NCI-H226 (cell line): ENCODE measurements around the gene RASA3.
"Not testable (repeated sequence)": the region's sequence is repeated elsewhere in the genome, so short reads cannot be mapped to it uniquely, and the experiment has no call there.

ENCODE experiments used
- DNase-seq: peaks from one replicate; pipeline ENCODE4 v3.0.0-alpha.2; 2015

Gene RASA3, protein sequence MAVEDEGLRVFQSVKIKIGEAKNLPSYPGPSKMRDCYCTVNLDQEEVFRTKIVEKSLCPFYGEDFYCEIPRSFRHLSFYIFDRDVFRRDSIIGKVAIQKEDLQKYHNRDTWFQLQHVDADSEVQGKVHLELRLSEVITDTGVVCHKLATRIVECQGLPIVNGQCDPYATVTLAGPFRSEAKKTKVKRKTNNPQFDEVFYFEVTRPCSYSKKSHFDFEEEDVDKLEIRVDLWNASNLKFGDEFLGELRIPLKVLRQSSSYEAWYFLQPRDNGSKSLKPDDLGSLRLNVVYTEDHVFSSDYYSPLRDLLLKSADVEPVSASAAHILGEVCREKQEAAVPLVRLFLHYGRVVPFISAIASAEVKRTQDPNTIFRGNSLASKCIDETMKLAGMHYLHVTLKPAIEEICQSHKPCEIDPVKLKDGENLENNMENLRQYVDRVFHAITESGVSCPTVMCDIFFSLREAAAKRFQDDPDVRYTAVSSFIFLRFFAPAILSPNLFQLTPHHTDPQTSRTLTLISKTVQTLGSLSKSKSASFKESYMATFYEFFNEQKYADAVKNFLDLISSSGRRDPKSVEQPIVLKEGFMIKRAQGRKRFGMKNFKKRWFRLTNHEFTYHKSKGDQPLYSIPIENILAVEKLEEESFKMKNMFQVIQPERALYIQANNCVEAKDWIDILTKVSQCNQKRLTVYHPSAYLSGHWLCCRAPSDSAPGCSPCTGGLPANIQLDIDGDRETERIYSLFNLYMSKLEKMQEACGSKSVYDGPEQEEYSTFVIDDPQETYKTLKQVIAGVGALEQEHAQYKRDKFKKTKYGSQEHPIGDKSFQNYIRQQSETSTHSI

DNA sequence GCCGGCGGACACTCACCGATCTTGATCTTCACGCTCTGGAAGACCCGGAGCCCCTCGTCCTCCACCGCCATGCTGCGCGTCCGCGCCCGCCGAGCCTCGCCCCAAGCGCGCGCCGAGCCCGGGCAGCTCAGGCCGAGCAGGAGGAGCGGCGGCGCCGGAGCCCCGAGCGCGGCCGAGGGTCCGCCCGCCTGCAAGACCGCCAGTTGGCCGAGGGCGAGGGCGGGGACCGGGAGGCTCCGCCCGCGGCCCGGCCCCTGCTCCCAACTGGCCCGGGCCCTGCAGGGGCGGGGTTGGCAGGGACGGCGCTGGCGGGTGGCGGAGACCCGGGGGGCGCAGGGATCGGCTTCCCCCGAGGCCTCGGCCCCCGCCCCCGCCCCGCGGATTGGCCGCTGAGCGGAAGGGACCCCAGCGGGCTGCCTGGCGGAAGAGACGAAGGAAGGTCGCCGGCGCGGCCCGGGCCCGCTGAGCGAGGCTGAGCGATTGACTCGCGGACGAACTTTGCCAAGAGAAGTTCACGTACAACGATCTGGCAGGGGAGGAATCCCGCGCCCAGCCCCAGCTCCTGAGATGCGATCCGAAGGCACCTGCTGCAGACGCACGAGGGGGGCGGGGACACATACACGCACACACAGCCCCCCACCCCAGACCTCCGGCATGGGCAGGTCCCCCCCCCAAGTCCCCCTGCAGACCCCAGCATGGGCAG lies at the start of gene RASA3:
Gene RASA3 (minus strand): TSS at position 205 of the 703 bp plus-strand sequence. CDS start 134 bp downstream, at position 71.
- peak; percentile 82 for DNase-seq

DNA sequence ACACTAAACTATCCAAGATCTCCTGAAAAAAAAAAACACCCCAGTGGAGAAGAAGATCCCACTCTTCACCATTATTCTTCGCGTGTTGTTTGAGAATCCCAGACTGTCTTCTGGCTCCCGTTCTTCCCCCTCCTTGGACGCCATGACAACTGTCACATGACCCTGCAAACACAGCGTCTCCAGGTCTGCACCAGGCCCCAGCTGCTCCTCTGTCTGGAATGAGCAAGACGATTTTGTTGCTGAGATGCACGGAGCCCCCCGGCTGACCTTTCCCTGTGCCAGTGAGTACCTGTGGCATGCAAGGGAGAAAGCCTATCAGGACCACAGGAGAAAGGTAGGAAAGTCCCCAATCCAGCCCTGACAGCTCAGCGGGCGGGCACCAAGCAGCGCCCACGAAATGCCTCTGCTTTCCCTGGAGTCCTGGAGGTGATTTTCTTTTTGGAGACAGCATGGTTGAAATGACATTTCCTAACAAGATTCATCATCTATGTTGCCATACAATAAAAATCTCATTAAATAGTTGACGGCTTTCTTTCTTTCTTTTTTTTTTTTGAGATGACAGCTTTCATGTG lies 46.8 kb upstream of the RASA3 start, which contains the start of gene CFAP97D2:
Gene CFAP97D2 (plus strand): TSS at position 171 of the 572 bp plus-strand sequence. CDS start 74 bp downstream, at position 245.
- DNase-seq, result no peak

DNA sequence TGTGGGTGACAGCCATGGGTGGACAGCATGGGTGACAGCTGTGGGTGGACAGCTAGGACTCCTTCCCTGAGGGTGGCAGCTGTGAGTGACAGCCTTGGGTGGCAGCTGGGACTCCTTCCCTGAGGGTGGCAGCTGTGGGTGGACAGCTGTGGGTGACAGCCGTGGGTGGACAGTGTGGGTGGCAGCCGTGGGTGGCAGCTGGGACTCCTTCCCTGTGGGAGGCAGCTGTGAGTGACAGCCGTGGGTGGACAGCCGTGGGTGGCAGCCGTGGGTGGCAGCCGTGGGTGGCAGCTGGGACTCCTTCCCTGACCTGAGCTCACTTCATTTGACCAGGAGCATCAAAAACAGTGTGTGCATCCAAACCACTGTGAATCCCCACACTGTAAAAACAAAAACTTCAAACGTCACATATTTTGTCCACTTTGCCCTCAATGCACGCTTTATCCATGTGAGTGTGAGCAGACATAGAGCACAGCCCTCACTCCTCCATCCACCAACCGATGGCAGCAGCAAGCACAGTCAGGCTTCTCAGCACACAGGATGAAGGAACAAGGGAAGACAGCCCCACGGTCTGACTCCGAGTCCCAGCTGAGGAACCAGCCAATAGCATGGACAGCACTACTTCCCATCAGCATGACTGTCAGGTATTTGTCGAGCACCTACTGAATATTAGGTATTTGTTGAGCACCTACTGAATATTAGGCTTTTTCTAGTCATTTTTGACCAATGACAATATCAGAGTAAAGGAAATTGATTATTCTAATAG lies 45.0 kb upstream of the RASA3 start:
- no peak for DNase-seq

DNA sequence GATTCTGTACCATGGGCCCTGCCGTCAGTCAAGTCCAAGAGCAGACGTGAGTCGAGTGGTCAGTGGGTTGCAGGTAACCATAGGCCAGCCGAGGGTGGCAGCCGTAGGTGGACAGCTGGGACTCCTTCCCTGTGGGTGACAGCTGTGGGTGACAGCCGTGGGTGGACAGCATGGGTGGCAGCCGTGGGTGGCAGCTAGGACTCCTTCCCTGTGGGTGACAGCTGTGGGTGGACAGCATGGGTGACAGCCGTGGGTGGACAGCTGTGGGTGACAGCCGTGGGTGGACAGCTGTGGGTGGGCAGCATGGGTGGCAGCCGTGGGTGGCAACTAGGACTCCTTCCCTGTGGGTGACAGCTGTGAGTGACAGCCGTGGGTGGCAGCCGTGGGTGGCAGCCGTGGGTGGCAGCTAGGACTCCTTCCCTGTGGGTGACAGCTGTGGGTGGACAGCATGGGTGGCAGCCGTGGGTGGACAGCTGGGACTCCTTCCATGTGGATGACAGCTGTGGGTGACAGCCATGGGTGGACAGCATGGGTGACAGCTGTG lies 44.0 kb upstream of the RASA3 start:
- DNase-seq, result not testable (repeated sequence)

DNA sequence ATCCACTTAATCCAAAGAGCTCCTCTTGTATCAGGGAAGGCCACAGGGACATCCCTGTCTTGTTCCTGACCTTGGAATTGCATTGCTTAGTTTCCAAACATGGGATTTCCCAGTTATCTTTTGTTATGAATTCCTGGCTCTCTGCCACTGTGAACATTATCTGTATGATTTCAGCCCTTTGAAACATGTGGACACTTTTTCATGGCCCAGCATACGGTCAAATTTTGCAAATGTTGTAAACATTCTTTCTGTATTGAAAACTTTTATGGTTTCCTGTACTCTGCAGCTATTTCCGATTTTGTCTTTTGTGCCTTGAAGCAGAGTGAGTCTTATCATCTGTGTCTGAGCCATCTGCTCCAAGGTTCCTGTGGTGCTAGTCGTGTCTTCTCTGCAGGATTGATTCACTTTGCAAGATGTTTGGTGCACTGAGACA lies 42.1 kb upstream of the RASA3 start:
- DNase-seq, result peak; percentile 48

DNA sequence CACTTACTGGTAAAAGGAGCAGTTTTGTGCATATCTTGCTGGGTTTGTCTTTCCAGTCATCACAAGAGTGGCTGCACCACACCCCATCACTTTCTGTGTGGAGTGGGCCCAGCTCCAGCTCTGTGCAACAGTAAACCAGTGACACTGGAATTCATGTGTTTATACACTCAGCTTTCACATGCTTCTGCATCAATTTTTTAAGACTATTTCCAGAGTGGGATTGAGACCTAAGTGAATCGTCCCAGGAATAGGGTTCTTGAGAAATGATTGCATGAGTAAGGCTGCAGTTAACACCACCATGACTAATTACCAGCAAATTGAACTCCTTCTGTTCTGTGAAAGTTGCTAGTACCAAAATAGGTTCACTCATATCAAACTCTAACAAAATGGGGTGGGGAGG lies 41.3 kb upstream of the RASA3 start:
- DNase-seq, result no peak

DNA sequence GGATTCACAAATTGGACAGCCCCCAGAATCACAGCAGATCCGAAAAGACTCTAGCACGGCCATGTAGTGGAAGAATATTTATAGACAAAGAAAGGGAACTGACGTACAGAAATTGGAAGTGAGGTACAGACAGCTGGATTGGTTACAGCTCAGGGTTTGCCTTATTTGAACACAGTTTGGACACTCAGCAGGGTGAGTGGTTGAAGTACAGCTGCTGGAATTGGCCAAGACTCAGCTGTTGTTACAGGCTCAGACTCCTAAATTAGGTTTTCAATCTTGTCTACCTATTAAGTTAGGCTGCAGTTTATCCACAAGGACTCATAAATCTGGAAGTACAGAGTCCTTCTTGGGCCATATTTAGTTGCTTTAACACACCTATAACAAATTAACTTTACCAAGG lies 40.8 kb upstream of the RASA3 start:
- no peak for DNase-seq

DNA sequence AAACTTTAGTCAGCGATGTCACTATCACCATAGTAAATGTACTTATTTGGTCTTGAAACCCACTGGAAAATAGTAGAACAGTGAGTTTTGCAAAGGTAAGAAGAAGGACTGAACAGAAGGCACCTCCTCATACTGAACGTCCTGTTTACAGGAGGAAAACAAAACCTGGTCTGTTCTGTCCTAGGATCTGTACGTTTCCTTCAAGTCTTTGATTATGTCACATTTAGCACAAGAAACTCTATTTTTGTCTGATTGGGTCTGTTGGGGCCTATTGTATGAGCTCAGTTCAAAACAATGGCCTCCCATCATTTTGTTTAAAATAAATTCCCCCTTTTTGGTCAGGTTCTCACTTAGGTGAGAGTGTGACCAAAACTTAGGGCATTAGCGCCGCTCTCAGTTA lies 35.5 kb upstream of the RASA3 start:
- DNase-seq, result no peak

DNA sequence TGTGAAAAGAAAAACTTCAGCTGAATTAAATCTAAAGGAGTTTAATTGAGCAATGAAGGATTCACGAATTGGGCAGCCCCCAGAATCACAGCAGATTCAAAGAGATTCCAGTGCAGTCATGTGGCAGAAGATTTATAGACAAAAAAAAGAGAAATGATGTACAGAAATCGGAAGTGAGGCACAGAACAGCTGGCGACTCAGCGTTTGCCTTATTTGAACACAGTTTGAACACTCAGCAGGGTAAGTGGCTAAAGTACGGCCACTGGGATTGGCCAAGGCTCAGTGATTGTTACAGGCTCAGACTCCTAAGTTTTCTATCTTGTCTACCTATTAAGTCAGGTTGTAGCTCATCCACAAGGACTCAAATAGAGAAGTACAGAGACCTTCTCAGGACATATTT lies 35.0 kb upstream of the RASA3 start:
- DNase-seq, result no peak

DNA sequence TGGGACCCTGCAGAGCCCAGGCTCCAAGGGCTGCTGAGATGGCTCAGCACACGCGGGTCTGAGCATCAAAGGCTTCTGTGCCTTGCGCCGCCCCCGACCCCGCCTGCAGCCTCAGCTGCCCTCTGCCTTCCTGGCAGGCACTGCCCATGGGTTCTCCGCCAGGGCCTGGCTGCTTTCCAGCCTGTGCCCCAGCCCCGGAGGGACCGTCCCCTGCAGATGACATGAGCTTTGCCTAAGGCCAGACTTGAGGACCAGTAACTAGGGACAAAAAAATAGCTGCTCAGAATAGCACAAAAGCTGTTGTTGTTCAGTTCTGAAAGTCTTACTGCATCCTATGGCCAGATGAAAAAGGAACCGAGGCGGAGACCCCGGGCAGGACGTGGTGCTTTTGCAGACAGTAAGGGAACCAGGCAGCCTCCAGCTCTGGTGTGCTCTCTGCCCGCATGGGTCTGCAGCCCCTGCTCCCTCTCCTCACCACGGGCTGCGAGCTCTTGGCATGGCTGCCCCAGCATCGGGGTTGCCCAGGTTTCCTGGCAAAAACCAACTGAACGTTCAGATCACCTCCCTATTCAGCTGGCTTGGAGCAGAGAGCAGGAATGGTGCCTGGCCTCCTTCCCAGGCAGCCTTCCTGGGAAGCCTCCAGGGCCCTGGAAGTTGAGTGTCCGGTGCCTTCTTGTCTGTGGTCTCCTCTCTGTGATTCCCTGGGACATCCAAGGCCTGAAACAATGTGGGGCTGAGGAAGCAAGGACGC lies 34.1 kb upstream of the RASA3 start:
- no peak for DNase-seq

DNA sequence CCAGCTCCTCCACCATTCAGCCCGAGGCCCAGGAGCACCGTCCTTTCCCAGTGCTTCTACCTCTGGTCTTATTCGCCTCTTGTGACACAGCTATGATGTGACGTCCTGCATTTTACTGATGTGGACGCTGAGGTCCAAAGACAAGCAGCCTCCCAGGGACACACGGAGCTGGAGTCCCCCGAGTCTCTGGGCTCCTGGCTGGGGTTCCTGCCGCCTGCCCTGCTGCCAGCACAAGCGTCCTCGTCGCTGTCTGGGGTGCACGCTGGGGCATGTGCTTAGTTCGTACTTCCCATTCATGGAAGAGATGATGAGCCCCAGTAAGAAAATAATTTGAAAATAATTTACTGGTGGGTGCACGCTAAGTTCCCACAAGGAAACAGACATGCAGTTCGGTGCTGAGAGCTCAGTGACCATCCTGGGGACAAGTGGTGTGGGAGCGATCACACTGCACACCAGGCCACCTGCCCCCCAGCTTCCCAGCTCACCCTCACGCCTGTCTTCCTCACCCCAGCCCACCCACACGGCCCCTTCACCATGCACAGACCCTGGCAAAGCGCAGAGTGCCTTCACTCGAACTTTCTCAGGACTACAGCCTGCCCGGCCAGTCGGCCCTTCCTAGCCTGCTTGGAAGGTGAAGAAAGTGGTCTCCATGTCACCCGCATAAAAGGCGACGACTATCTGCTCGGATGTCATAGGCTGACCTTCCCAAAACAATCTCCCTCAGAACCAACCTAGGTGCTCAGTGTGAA lies 32.4 kb upstream of the RASA3 start:
- DNase-seq, result no peak

DNA sequence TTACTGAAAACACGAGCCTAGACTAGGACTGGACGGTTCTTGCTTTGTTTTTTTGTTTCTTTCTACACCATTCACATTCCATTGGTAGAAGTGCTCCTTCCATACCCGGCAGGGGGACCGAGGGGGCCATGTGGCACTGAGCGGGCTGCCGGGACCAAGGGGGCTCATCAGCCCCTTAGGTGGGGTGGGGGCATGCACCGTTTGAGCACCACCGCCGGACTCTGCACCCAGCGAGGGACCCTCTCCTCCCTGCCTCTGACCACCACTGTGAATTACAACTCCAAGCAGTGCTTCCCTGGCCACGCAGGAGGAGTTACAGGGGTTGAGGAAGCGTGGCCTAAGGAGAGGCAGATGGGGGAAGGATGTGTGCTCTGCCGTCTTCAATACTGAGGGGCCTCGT lies 31.6 kb upstream of the RASA3 start:
- no peak for DNase-seq

DNA sequence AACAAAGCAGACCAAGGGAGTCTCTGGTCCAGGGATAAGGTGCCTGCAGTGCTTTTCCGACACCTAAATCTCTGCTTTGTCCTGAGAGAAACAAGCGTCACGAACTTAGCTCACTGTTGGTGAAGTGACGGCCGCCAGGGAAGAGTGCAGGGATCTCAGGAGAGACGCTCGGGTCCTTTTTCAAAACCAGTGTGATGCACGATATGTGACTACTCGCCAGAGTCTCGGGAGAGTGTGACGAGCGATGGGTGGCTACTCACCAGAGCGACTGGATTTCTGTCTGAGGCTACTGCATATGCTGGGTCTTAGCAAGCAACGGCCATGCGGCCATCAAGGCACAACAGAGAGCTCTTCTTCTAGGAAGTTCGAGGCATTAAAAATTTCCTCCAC lies 30.1 kb upstream of the RASA3 start:
- no peak for DNase-seq

DNA sequence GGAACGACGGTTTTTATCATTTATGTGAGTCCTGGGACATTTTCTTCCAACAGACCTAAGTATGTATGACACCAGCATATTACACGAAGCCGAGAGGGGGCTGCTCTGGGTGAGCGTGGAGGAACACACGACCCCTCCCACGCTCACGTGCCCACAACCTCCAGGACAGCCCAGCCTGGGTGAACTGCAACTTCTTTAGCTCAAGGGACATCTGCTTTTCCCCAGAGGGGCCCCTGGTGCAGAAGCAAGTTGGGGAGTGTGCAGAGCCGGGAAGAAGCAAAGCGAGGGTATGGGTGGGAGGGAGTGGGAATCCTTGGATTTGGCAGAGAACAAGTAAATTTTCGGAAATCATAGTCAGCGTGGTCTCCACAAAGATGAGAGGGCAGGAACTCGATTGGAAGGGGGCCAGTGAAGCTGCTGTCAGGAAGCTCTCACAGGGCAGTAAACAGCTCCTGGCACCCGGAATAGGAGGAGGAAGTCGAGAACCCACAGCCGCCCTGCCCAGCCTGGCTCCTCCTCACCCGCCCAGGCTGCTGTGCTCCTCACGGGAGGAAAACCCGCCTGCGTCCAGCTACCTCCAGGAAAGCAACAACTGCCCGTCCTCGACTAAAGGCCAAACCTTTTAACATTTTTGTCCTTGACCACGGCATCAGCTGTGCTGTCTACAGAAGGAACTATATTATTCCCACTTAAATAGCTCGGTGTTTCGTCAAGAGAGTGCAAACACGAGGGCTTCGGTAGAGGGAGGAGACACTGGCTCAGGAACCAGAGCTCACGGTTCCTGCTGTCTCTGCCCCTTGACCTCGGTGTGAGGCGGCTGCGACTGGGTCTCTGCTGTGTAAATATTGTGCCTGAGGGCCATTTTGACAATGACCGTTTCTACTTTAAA lies 29.5 kb upstream of the RASA3 start:
- DNase-seq, result no peak

DNA sequence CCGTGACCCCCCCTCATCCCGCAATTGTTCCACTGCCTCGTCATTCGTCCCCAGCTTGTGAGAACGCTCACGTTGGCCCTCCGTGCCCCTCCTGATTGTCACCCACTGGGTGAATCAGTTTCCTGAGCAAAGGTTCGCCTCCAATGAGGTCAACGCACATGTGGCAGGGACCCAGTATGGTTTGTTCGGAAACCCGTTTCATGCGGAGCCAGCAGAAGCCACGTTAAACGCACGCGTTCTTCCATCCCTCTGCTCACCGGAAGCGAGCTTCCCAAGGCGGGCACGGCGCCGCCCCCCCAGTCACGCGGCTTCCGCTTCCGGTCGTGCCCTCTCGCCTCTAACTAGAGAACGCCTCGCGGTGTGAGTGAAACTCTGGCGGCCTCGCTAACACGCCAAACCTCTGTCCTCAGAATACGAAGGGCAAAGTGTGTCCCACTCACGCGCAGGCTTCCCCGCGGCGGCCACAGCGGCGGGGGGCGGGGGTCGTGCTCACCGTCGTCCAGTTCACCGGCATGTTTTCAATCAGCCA lies 28.7 kb upstream of the RASA3 start:
- no peak for DNase-seq

DNA sequence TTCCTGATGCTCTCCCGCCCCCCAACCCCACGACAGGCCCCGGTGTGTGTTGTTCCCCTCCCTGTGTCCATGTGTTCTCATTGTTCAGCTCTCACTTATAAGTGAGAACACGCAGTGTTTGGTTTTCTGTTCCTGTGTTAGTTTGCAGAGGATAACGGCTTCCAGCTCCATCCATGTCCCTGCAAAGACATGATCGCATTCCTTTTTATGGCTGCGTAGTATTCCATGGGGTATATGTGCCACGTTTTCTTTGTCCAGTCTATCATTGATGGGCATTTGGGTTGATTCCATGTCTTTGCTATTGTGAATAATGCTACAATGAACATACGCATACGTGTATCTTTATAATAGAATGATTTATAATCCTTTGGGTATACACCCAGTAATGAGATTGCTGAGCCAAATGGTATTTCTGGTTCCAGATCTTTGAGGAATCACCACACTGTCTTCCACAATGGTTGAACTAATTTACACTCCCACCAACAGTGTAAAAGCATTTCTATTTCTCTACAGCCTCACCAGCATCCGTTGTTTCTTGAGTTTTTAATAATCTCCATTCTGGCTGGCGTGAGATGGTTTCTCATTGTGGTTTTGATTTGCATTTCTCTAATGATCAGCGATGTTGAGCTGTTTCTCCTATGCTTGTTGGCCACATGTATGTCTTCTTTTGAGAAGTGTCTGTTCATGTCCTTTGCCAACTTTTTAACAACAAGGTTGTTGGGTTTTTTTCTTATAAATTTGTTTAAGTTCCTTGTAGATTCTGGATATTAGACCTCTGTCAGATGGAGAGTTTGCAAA lies 26.6 kb upstream of the RASA3 start:
- not testable (repeated sequence) for DNase-seq

DNA sequence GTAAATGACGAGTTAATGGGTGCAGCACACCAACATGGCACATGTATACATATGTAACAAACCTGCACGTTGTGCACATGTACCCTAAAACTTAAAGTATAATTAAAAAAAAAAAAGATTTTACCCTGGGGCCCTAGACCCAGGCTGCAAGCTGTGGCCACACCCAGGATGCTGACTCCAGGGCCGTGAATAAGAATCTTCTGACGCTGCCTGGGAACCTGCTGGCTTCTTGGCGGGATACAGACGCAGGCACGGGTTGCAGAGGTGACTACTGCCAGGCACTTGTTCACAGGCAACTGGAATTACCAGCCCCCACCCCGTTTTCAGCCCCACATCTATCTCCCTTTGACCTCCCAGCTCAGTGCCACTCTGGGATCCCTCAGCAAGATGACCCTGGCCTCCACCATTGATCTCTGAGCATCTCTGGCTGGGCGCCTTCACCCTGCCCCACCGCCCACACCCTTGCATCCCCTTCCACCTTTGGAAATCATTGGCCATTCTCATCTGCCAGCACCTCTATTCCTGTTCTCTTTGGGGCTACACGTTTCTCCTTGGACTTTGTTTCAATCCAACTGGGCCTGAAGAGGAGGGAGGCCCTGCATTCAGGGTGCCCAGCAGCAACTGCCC lies 25.6 kb upstream of the RASA3 start:
- no peak for DNase-seq
